Measurements from ENCODE around the gene RASD2. TPM values are rescaled to one million over a fixed set of nuclear protein-coding genes. Genes with fewer than 3 reads are reported as not detected.
"Not testable (repeated sequence)": the region's sequence is repeated elsewhere in the genome, so short reads cannot be mapped to it uniquely, and the experiment has no call there.

The RASD2 gene
- total RNA-seq, 3 donors from 2014 or later (not counting 1 experiment from before 2014, with no cell fraction given) = 0.20 to 0.64 (median 0.20) TPM

GRCh38 chr22:35509960-35510359 lies 30.7 kb upstream of the RASD2 start:
- Histone ChIP-seq H3K9me3 (ENCODE audit: control insufficient read depth, insufficient read depth, low read length) (no peaks in the 10 kb centered on the region), H3K4me1 (ENCODE audit: control insufficient read depth, insufficient read depth, low read length) (no peaks in the 10 kb centered on the region), H3K4me3 (ENCODE audit: low read length) (no peak overlapping the region), H3K27ac (ENCODE audit: low read length) (no peak overlapping the region), H3K27me3 (ENCODE audit: control insufficient read depth, insufficient read depth, low read length) (no peaks in the 10 kb centered on the region), H3K36me3 (ENCODE audit: control insufficient read depth, insufficient read depth, low read length) (no peaks in the 10 kb centered on the region)
- no peaks in the 10 kb centered on the region for H3K9me3 Mint-ChIP-seq
- no peak for DNase-seq
- no peak for TF ChIP-seq CTCF (IDR thresholded peaks at IDR 0.05)
- no peak for ATAC-seq
- intact Hi-C loops (cut with micrococcal nuclease) = no loop called here
- WGBS (ENCODE audit: insufficient coverage) = 82% methylated on average over 2 of the region's 2 CpGs
- H3K36me3 Mint-ChIP-seq = no peaks in the 10 kb centered on the region
- H3K27me3 Mint-ChIP-seq (ENCODE audit: low read depth in 2 of 2) = peaks cover 7 to 13% of the 10 kb centered on the region in 2 donors
- no peak overlapping the region for H3K4me3 Mint-ChIP-seq
- H3K27ac Mint-ChIP-seq = no peak overlapping the region
- no peaks in the 10 kb centered on the region for H3K4me1 Mint-ChIP-seq

DNA sequence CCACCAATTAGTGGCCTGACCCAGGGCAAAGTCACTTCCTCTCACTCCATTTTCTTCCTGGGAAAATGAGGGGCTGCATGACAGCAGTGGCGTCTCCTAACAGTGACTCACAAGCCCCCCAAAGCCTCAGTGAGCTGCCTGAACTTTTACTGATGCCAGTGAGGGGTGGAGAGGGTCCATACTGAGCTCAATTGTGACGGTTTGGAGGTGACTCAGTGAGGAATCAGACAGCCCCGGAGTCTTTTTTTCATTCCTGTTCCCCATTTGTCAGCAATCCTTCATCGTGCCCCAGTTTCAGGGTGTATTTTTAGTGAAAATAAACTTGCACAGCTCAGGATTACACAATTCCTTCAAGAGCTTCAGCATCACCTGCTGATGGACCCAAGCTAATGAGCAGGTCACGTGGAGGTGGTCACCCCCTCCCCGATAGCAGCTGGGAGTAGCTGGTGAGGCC lies 30.1 kb upstream of the RASD2 start:
- Mint-ChIP-seq H3K36me3 (no peaks in the 10 kb centered on the region), H3K27ac (no peak overlapping the region), H3K4me3 (no peak overlapping the region), H3K27me3 (ENCODE audit: low read depth in 2 of 2) (peaks cover 7 to 13% of the 10 kb centered on the region in 2 donors), H3K9me3 (no peaks in the 10 kb centered on the region), H3K4me1 (no peaks in the 10 kb centered on the region)
- H3K27me3 ChIP-seq (ENCODE audit: control insufficient read depth, insufficient read depth, low read length) = no peaks in the 10 kb centered on the region
- no peaks in the 10 kb centered on the region for H3K4me1 ChIP-seq (ENCODE audit: control insufficient read depth, insufficient read depth, low read length)
- intact Hi-C loops (cut with micrococcal nuclease) = no loop called here
- DNase-seq (no peak), ATAC-seq (no peak)
- no peak overlapping the region for H3K4me3 ChIP-seq (ENCODE audit: low read length)
- 80% methylated on average over 5 of the region's 6 CpGs for WGBS (ENCODE audit: insufficient coverage)
- no peaks in the 10 kb centered on the region for H3K36me3 ChIP-seq (ENCODE audit: control insufficient read depth, insufficient read depth, low read length)
- no peak for TF ChIP-seq CTCF (IDR thresholded peaks at IDR 0.05)
- no peaks in the 10 kb centered on the region for H3K9me3 ChIP-seq (ENCODE audit: control insufficient read depth, insufficient read depth, low read length)
- H3K27ac ChIP-seq (ENCODE audit: low read length) = no peak overlapping the region

GRCh38 chr22:35510951-35511350 lies 29.7 kb upstream of the RASD2 start:
- no peak for DNase-seq
- intact Hi-C loops (cut with micrococcal nuclease) = no loop called here
- Mint-ChIP-seq H3K4me3 (no peak overlapping the region), H3K9me3 (no peaks in the 10 kb centered on the region), H3K36me3 (no peaks in the 10 kb centered on the region), H3K27me3 (ENCODE audit: low read depth in 2 of 2) (peaks cover 10 to 13% of the 10 kb centered on the region in 2 donors), H3K27ac (no peak overlapping the region), H3K4me1 (no peaks in the 10 kb centered on the region)
- WGBS (ENCODE audit: insufficient coverage) = 84% methylated on average over 4 of the region's 4 CpGs
- no peak overlapping the region for H3K4me3 ChIP-seq (ENCODE audit: low read length)
- no peak for ATAC-seq
- H3K9me3 ChIP-seq (ENCODE audit: control insufficient read depth, insufficient read depth, low read length) = no peaks in the 10 kb centered on the region
- no peaks in the 10 kb centered on the region for H3K27me3 ChIP-seq (ENCODE audit: control insufficient read depth, insufficient read depth, low read length)
- H3K4me1 ChIP-seq (ENCODE audit: control insufficient read depth, insufficient read depth, low read length) = no peaks in the 10 kb centered on the region
- no peak for TF ChIP-seq CTCF (IDR thresholded peaks at IDR 0.05)
- H3K36me3 ChIP-seq (ENCODE audit: control insufficient read depth, insufficient read depth, low read length) = no peaks in the 10 kb centered on the region
- H3K27ac ChIP-seq (ENCODE audit: low read length) = no peak overlapping the region

GRCh38 chr22:35514366-35514765 lies 26.3 kb upstream of the RASD2 start:
- Mint-ChIP-seq H3K4me3 (no peak overlapping the region), H3K4me1 (no peaks in the 10 kb centered on the region), H3K9me3 (no peaks in the 10 kb centered on the region), H3K36me3 (no peaks in the 10 kb centered on the region), H3K27ac (no peak overlapping the region), H3K27me3 (ENCODE audit: low read depth in 2 of 2) (peaks cover 15% of the 10 kb centered on the region in 2 donors)
- no peaks in the 10 kb centered on the region for H3K4me1 ChIP-seq (ENCODE audit: control insufficient read depth, insufficient read depth, low read length)
- no peak overlapping the region for H3K27ac ChIP-seq (ENCODE audit: low read length)
- ATAC-seq = no peak
- intact Hi-C loops (cut with micrococcal nuclease) = no loop called here
- WGBS (ENCODE audit: insufficient coverage) = 82% methylated on average over 2 of the region's 2 CpGs
- no peaks in the 10 kb centered on the region for H3K9me3 ChIP-seq (ENCODE audit: control insufficient read depth, insufficient read depth, low read length)
- H3K4me3 ChIP-seq (ENCODE audit: low read length) = no peak overlapping the region
- H3K36me3 ChIP-seq (ENCODE audit: control insufficient read depth, insufficient read depth, low read length) = no peaks in the 10 kb centered on the region
- DNase-seq = no peak
- no peaks in the 10 kb centered on the region for H3K27me3 ChIP-seq (ENCODE audit: control insufficient read depth, insufficient read depth, low read length)
- TF ChIP-seq CTCF (IDR thresholded peaks at IDR 0.05) = no peak

DNA sequence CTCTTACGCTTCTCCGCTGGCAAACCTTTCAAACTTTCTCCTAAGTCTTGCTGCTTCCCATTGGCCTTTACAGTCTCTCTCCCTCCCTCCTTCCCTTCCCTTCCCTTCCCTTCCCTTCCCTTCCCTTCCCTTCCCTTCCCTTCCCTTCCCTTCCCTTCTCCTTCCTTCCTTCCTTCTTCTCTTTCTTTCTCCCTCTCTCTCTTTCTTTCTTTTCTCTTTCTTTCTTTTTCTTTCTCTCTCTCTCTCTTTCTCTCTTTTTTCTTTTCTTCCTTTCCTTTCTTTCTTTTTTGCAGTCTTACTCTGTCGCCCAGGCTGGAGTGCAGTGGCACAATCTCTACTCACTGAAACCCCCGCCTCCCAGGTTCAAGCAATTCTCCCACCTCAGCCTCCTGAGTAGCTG lies 24.7 kb upstream of the RASD2 start:
- H3K27ac ChIP-seq (ENCODE audit: low read length); H3K27me3 ChIP-seq (ENCODE audit: control insufficient read depth, insufficient read depth, low read length); intact Hi-C loops (cut with micrococcal nuclease); DNase-seq; H3K4me3 ChIP-seq (ENCODE audit: low read length); H3K36me3 Mint-ChIP-seq; H3K36me3 ChIP-seq (ENCODE audit: control insufficient read depth, insufficient read depth, low read length); ATAC-seq; H3K27ac Mint-ChIP-seq; H3K9me3 Mint-ChIP-seq; H3K4me3 Mint-ChIP-seq; H3K4me1 ChIP-seq (ENCODE audit: control insufficient read depth, insufficient read depth, low read length); H3K4me1 Mint-ChIP-seq; H3K9me3 ChIP-seq (ENCODE audit: control insufficient read depth, insufficient read depth, low read length): not testable (repeated sequence)
- 96% methylated on average over 4 of the region's 4 CpGs for WGBS (ENCODE audit: insufficient coverage)
- peaks cover 11 to 15% of the 10 kb centered on the region in 2 donors for H3K27me3 Mint-ChIP-seq (ENCODE audit: low read depth in 2 of 2)

Data from natural killer cell (primary cell).